Type B pancreatic cell (in vitro differentiated cells): ENCODE measurements around the gene TYMP. TPM values are rescaled to one million over a fixed set of nuclear protein-coding genes. Genes with fewer than 3 reads are reported as not detected.

Source experiments
- DNase-seq: peaks from one replicate; pipeline ENCODE4 v3.0.0; 2021; ENCODE audit warnings: mixed read lengths; ENCODE audit not compliant: unreplicated experiment; ENCODE audit errors: extremely low spot score
- H3K27ac Mint-ChIP-seq: 2 replicates; pipeline ENCODE4 v1.8.0; 2021; ENCODE audit warnings: mild to moderate bottlenecking, mixed read lengths
- H3K27me3 Mint-ChIP-seq: 2 replicates; pipeline ENCODE4 v1.8.0; 2021; ENCODE audit warnings: mixed read lengths
- H3K36me3 Mint-ChIP-seq: 2 replicates; pipeline ENCODE4 v1.8.0; 2021; ENCODE audit warnings: mixed read lengths
- H3K4me1 Mint-ChIP-seq: one replicate; pipeline ENCODE4 v1.8.0; 2021; ENCODE audit warnings: mixed read lengths; ENCODE audit not compliant: unreplicated experiment
- H3K4me3 Mint-ChIP-seq: 2 replicates; pipeline ENCODE4 v1.8.0; 2021; ENCODE audit warnings: mild to moderate bottlenecking, mixed read lengths
- H3K9me3 Mint-ChIP-seq: 2 replicates; pipeline ENCODE4 v1.8.0; 2021; ENCODE audit warnings: mixed read lengths
- total RNA-seq: library from RNA; stranded (reverse); gene quantifications from 2 replicates; pipeline ENCODE4 v1.2.1, GENCODE V29; 2021; ENCODE audit warnings: low replicate concordance
- TF ChIP-seq, protein P1 (sequence below): fragments of 200-600 bp; sonication (generic); conservative IDR thresholded peaks from 2 replicates; pipeline ENCODE4 v1.5.0; 2021; ENCODE audit warnings: antibody characterized with exemption, mild to moderate bottlenecking

TYMP gene
- total RNA-seq, 1 donor from 2014 or later, result 5.8 TPM

GRCh38 chr22:50576070-50576469 lies 46.3 kb upstream of the TYMP start:
- Mint-ChIP-seq H3K9me3 (no peaks in the 10 kb centered on the region), H3K27ac (no peak overlapping the region), H3K4me3 (no peak overlapping the region), H3K36me3 (peaks cover 3% of the 10 kb centered on the region), H3K4me1 (no peaks in the 10 kb centered on the region), H3K27me3 (no peaks in the 10 kb centered on the region)
- no peak for DNase-seq
- TF ChIP-seq, protein P1, sequence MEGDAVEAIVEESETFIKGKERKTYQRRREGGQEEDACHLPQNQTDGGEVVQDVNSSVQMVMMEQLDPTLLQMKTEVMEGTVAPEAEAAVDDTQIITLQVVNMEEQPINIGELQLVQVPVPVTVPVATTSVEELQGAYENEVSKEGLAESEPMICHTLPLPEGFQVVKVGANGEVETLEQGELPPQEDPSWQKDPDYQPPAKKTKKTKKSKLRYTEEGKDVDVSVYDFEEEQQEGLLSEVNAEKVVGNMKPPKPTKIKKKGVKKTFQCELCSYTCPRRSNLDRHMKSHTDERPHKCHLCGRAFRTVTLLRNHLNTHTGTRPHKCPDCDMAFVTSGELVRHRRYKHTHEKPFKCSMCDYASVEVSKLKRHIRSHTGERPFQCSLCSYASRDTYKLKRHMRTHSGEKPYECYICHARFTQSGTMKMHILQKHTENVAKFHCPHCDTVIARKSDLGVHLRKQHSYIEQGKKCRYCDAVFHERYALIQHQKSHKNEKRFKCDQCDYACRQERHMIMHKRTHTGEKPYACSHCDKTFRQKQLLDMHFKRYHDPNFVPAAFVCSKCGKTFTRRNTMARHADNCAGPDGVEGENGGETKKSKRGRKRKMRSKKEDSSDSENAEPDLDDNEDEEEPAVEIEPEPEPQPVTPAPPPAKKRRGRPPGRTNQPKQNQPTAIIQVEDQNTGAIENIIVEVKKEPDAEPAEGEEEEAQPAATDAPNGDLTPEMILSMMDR, result peak; percentile 59

GRCh38 chr22:50575426-50575941 lies 45.7 kb upstream of the TYMP start:
- Mint-ChIP-seq H3K27ac (no peak overlapping the region), H3K9me3 (no peaks in the 10 kb centered on the region), H3K4me1 (no peaks in the 10 kb centered on the region), H3K27me3 (no peaks in the 10 kb centered on the region), H3K4me3 (no peak overlapping the region), H3K36me3 (peaks cover 3% of the 10 kb centered on the region)
- no peak for DNase-seq
- TF ChIP-seq, protein P1, result no peak

- no peak for DNase-seq
- Mint-ChIP-seq H3K36me3 (peaks cover 2% of the 10 kb centered on the region), H3K9me3 (no peaks in the 10 kb centered on the region), H3K4me3 (no peak overlapping the region), H3K27me3 (no peaks in the 10 kb centered on the region), H3K27ac (no peak overlapping the region), H3K4me1 (no peaks in the 10 kb centered on the region)
- TF ChIP-seq, protein P1, result no peak
These were observed 44.6 kb upstream of the TYMP start for GRCh38 chr22:50574383-50574755.

DNA sequence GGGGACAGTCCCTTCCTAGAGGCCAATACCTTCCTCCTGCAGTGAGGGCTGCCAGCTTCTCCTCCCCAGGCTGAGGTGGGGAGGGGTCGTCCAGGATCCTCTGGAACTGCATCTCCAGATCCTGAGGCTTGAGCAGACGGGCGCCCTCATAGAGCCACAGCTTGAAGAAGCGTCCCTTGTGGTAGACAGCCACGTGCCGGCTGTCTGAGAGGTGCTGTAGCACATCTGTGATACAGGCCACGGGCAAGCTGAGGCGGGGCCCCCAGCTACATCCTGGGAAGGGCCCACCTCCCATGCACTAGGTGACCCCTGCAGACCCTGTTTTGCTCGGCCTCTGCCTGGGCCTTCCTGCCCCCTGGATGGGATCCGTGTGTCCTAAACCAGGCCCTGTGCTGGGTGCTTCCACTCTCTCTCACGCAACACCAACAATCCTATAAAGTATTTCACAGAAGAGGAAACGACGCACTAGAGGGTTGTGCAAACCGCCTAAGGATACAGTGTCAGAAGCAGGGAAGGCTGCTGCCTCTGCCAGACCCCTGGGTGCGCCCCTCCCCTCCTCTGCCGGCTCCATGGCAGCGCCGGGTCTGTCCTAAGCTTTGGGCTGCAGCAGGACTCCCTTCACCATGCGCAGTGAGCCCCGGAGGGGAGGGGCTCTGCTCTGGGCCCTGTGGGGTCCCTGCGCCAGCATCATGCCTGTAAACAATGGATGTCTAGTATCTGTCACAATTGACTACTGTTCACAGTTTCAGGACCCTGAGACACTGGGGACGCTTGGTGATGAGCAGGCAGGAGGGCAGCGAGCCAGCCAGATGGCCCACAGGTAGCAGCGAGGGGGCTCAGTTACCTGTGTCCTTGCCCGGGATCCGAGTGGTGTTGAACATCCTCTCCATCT lies 43.9 kb upstream of the TYMP start:
- Mint-ChIP-seq H3K4me3 (no peak overlapping the region), H3K36me3 (peaks cover 3% of the 10 kb centered on the region), H3K27ac (no peak overlapping the region), H3K4me1 (no peaks in the 10 kb centered on the region), H3K27me3 (no peaks in the 10 kb centered on the region), H3K9me3 (no peaks in the 10 kb centered on the region)
- no peak for DNase-seq
- TF ChIP-seq, protein P1, result no peak

DNA sequence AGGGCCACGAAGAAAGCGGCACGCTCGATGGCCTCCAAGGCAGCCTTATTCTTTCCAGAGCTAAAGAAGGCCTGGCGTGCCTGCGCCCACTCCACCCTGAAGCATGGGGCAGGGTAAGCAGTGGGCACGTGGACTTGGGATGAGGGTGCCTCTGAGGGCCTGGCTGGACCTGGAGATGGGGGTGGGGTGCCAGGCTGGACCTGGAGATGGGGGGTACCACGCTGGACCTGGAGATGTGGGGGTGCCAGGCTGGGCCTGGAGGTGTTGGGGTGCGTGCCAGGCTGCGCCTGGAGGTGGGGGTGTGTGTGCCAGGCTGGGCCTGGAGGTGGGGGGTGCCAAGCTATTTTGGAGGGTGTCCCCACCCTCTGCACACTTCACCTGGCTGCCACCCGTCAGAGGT lies 43.2 kb upstream of the TYMP start:
- no peak overlapping the region for H3K4me3 Mint-ChIP-seq
- no peaks in the 10 kb centered on the region for H3K9me3 Mint-ChIP-seq
- no peaks in the 10 kb centered on the region for H3K27me3 Mint-ChIP-seq

More for the DNA sequence above, 43.2 kb upstream of the TYMP start:
- DNase-seq, result no peak
- peaks cover 3% of the 10 kb centered on the region for H3K36me3 Mint-ChIP-seq
- H3K4me1 Mint-ChIP-seq, result no peaks in the 10 kb centered on the region
- TF ChIP-seq, protein P1, result no peak
- no peak overlapping the region for H3K27ac Mint-ChIP-seq
